Sigmoid colon (tissue), 4 donors: ENCODE data around the gene PDGFRB.

ENCODE experiments used
- CTCF ChIP-seq, 4 experiments: fragments of 450-650 bp in 3 of 4; fragments of 200-600 bp in 1 of 4; IDR thresholded peaks; one replicate each; pipeline ENCODE4 v1.5.1; 2016 to 2019; ENCODE audit warnings: antibody characterized with exemption in 4 of 4, mild to moderate bottlenecking in 3 of 4, moderate library complexity in 2 of 4
- POLR2A ChIP-seq, 2 donors: fragments of 450-650 bp; IDR thresholded peaks; one replicate each; pipeline ENCODE4 v1.6.1; 2016; ENCODE audit warnings: antibody characterized with exemption in 2 of 2, mild to moderate bottlenecking in 2 of 2, moderate library complexity in 2 of 2
- POLR2AphosphoS5 ChIP-seq, 4 donors: sonication (generic); formaldehyde crosslinking; IDR thresholded peaks; one replicate each; pipeline ENCODE4 v1.6.1; 2017; ENCODE audit warnings: antibody characterized with exemption in 4 of 4

- TF ChIP-seq CTCF (IDR thresholded peaks at IDR 0.05) (no peak), POLR2A (IDR thresholded peaks at IDR 0.05) (no peak), POLR2AphosphoS5 (IDR thresholded peaks at IDR 0.05) (no peak)
These were observed 58.5 kb downstream of the PDGFRB start for GRCh38 chr5:150097152-150097551.
